Panc1 (cell line): ENCODE data around the gene NXPH2.

ENCODE experiments used
- CTCF ChIP-seq: fragments of 450-650 bp; IDR thresholded peaks from 2 replicates; pipeline ENCODE4 v1.5.1; 2017; ENCODE audit warnings: mild to moderate bottlenecking
- POLR2AphosphoS5 ChIP-seq: IDR thresholded peaks from 2 replicates; pipeline ENCODE4 v1.6.1; 2012; ENCODE audit warnings: mild to moderate bottlenecking, low read depth, low read length, moderate library complexity
- REST ChIP-seq, 2 experiments: IDR thresholded peaks; 2 replicates each; pipeline ENCODE4 v1.6.1; 2011 to 2012; ENCODE audit warnings: low read depth in 2 of 2, control low read depth in 1 of 2, low read length in 1 of 2, mild to moderate bottlenecking in 1 of 2, moderate library complexity in 1 of 2; ENCODE audit not compliant: insufficient read depth in 1 of 2

- no peak for TF ChIP-seq CTCF
- no peak for TF ChIP-seq POLR2AphosphoS5
- TF ChIP-seq REST (IDR thresholded peaks at IDR 0.05; ENCODE audit: insufficient read depth in 1 of 2, low read depth in 2 of 2, low read length in 1 of 2) = no peak
Observed at GRCh38 chr2:138689705-138690104, 90.5 kb downstream of the NXPH2 start.
